HEK293T (cell line): ENCODE measurements around the gene MLYCD.

Experiments
- ARNT ChIP-seq: fragments of 450-650 bp; IDR thresholded peaks from 2 replicates; pipeline ENCODE4 v1.6.1; 2017; ENCODE audit warnings: mild to moderate bottlenecking
- BHLHE40 ChIP-seq: fragments of 450-650 bp; IDR thresholded peaks from 2 replicates; pipeline ENCODE4 v1.6.1; 2016; ENCODE audit warnings: mild to moderate bottlenecking, moderate library complexity, borderline replicate concordance
- CTBP1 ChIP-seq: fragments of 450-650 bp; IDR thresholded peaks from 2 replicates; pipeline ENCODE4 v1.6.1; 2016; ENCODE audit warnings: borderline replicate concordance
- ELF4 ChIP-seq: fragments of 450-650 bp; IDR thresholded peaks from 2 replicates; pipeline ENCODE4 v1.6.1; 2017; ENCODE audit warnings: antibody characterized with exemption
- FOXA1 ChIP-seq: fragments of 450-650 bp; IDR thresholded peaks from 2 replicates; pipeline ENCODE4 v1.6.1; 2016; ENCODE audit warnings: mild to moderate bottlenecking
- FOXK2 ChIP-seq: fragments of 450-650 bp; IDR thresholded peaks from 2 replicates; pipeline ENCODE4 v1.6.1; 2016; ENCODE audit warnings: mild to moderate bottlenecking
- FOXM1 ChIP-seq: fragments of 450-650 bp; IDR thresholded peaks from 2 replicates; pipeline ENCODE4 v1.6.1; 2017; ENCODE audit warnings: mild to moderate bottlenecking, borderline replicate concordance
- HDGF ChIP-seq: fragments of 450-650 bp; IDR thresholded peaks from 2 replicates; pipeline ENCODE4 v1.6.1; 2017; ENCODE audit warnings: antibody characterized with exemption, borderline replicate concordance
- SP1 ChIP-seq: fragments of 450-650 bp; IDR thresholded peaks from 2 replicates; pipeline ENCODE4 v1.6.1; 2017
- TARDBP ChIP-seq: fragments of 450-650 bp; IDR thresholded peaks from 2 replicates; pipeline ENCODE4 v1.6.1; 2016
- ZNF384 ChIP-seq: fragments of 450-650 bp; IDR thresholded peaks from 2 replicates; pipeline ENCODE4 v1.6.1; 2016

GRCh38 chr16:83925957-83926725, 27.2 kb downstream of the MLYCD start:
- no peak for TF ChIP-seq TARDBP
- TF ChIP-seq ARNT = no peak
- no peak for TF ChIP-seq ELF4
- no peak for TF ChIP-seq BHLHE40
- TF ChIP-seq ZNF384 = no peak
- TF ChIP-seq FOXK2 = no peak
- TF ChIP-seq FOXM1 = no peak
- TF ChIP-seq HDGF = no peak
- no peak for TF ChIP-seq CTBP1
- no peak for TF ChIP-seq SP1
- no peak for TF ChIP-seq FOXA1
